GM12878 (cell line): ENCODE data around the gene ASIC3. TPM values are rescaled to one million over a fixed set of nuclear protein-coding genes. Genes with fewer than 3 reads are reported as not detected.

Experiments used
- ATAC-seq: fragments of 200-7000 bp; cut with Tn5 transposase; 3 replicates; pipeline ENCODE4 v1.9.1; 2020; ENCODE audit warnings: mild to moderate bottlenecking, moderate library complexity
- BruUV-seq: library from RNA; stranded (reverse); fragments of 400-500 nt; replicated peaks from 2 replicates; lab custom pipeline; 2021; lab: Mats Ljungman, UMichigan
- CTCF ChIA-PET: fragments of 300-600 bp; sonication (Branson Sonifier 250); formaldehyde crosslinking; extraction: SDS; loops from one replicate; lab custom pipeline; 2021; ENCODE audit warnings: inconsistent platforms; lab: Yijun Ruan, JAX
- POLR2A ChIA-PET: fragments of 350-600 bp; formaldehyde crosslinking; extraction: SDS; loops from one replicate; lab custom pipeline; 2021; ENCODE audit warnings: inconsistent platforms; lab: Charles Lee
- RAD21 ChIA-PET: fragments of 300-600 bp; sonication (Branson Sonifier 250); formaldehyde crosslinking; loops from one replicate; lab custom pipeline; 2023; ENCODE audit warnings: antibody characterized with exemption; ENCODE audit not compliant: unreplicated experiment; lab: Charles Lee
- SMC1A ChIA-PET: fragments of 300-600 bp; sonication (Branson Sonifier 250); formaldehyde crosslinking; loops from one replicate; lab custom pipeline; 2023; ENCODE audit not compliant: unreplicated experiment, uncharacterized antibody; lab: Charles Lee
- DNase-seq: peaks from one replicate; pipeline ENCODE4 v3.0.0-alpha.2; 2011; ENCODE audit warnings: low read depth, low spot score
- FAIRE-seq: peaks from 3 replicates; lab custom pipeline; 2011; peaks lifted over from hg19 to GRCh38; lab: Jason Lieb, UNC
- H2AFZ ChIP-seq: 2 replicates; pipeline ENCODE4 v1.6.0; 2011; ENCODE audit warnings: low read depth, low read length, control low read depth; ENCODE audit not compliant: control insufficient read depth
- H3K27ac ChIP-seq: 2 replicates; pipeline ENCODE4 v1.5.1; 2011; ENCODE audit warnings: control low read depth; ENCODE audit not compliant: control insufficient read depth, insufficient read depth
- H3K27me3 ChIP-seq, 2 experiments: replicated peaks in 1 of 2; 2 replicates each; pipeline versions ENCODE4 v1.6.0 to v1.6.1; 2011; ENCODE audit warnings: low read length in 1 of 2; ENCODE audit not compliant: control insufficient read depth in 2 of 2, insufficient read depth in 2 of 2
- H3K36me3 ChIP-seq, 2 experiments: 2 replicates each; pipeline ENCODE4 v1.5.1; 2011; ENCODE audit warnings: low read length in 1 of 2; ENCODE audit not compliant: control insufficient read depth in 2 of 2, insufficient read depth in 2 of 2
- H3K4me1 ChIP-seq: 2 replicates; pipeline ENCODE4 v1.6.1; 2011; ENCODE audit warnings: mild to moderate bottlenecking, low read length, moderate library complexity, mixed read lengths; ENCODE audit not compliant: control insufficient read depth, insufficient read depth
- H3K4me2 ChIP-seq: 2 replicates; pipeline ENCODE4 v1.6.0; 2011; ENCODE audit warnings: control low read depth; ENCODE audit not compliant: control insufficient read depth, insufficient read depth
- H3K4me3 ChIP-seq: fragments of 200-600 bp; sonication (generic); 2 replicates; pipeline ENCODE4 v1.5.1; 2016
- H3K79me2 ChIP-seq: 2 replicates; pipeline ENCODE4 v1.6.0; 2011; ENCODE audit warnings: low read length; ENCODE audit not compliant: control insufficient read depth, insufficient read depth
- H3K9ac ChIP-seq: 2 replicates; pipeline ENCODE4 v1.8.0; 2011; ENCODE audit warnings: low read length, control low read depth, mixed read lengths; ENCODE audit not compliant: control insufficient read depth, insufficient read depth
- H3K9me3 ChIP-seq: replicated peaks from 3 replicates; pipeline ENCODE4 v1.5.1; 2011; ENCODE audit warnings: mild to moderate bottlenecking, low read length; ENCODE audit not compliant: control insufficient read depth, insufficient read depth
- H4K20me1 ChIP-seq: 2 replicates; pipeline ENCODE4 v1.6.0; 2011; ENCODE audit not compliant: control insufficient read depth, insufficient read depth
- E2F8 ChIP-seq: fragments of 450-650 bp; IDR thresholded peaks from 2 replicates; pipeline ENCODE4 v1.6.1; 2018; ENCODE audit warnings: mild to moderate bottlenecking, low read depth, moderate library complexity; ENCODE audit not compliant: partially characterized antibody
- ETV6 ChIP-seq, 2 experiments: fragments of 450-650 bp in 1 of 2; IDR thresholded peaks in 1 of 2; conservative IDR thresholded peaks in 1 of 2; 2 replicates each; pipeline ENCODE4 v1.6.1; 2014; ENCODE audit warnings: antibody characterized with exemption in 1 of 2, borderline replicate concordance in 1 of 2, low read depth in 1 of 2, mild to moderate bottlenecking in 1 of 2, moderate library complexity in 1 of 2
- HDAC6 ChIP-seq: fragments of 200-600 bp; sonication (generic); IDR thresholded peaks from one replicate; pipeline ENCODE4 v1.8.0; 2017; ENCODE audit warnings: antibody characterized with exemption; ENCODE audit not compliant: unreplicated experiment
- MLLT1 ChIP-seq: fragments of 450-650 bp; IDR thresholded peaks from 2 replicates; pipeline ENCODE4 v1.6.1; 2016; ENCODE audit warnings: mild to moderate bottlenecking
- NBN ChIP-seq: fragments of 450-650 bp; IDR thresholded peaks from 2 replicates; pipeline ENCODE4 v1.6.1; 2016
- NFYB ChIP-seq: IDR thresholded peaks from 2 replicates; pipeline ENCODE4 v1.6.1; 2011; ENCODE audit warnings: low read depth, mild to moderate bottlenecking, low read length, improper control_type of control experiment, moderate library complexity; ENCODE audit not compliant: insufficient read depth
- PKNOX1 ChIP-seq: fragments of 450-650 bp; IDR thresholded peaks from 2 replicates; pipeline ENCODE4 v1.6.1; 2016; ENCODE audit warnings: mild to moderate bottlenecking
- RCOR1 ChIP-seq: conservative IDR thresholded peaks from 2 replicates; pipeline ENCODE4 v1.6.1; 2012; ENCODE audit warnings: low read depth, low read length, improper control_type of control experiment
- SUZ12 ChIP-seq: fragments of 200-600 bp; sonication (generic); IDR thresholded peaks from one replicate; pipeline ENCODE4 v1.6.1; 2018; ENCODE audit warnings: antibody characterized with exemption, mild to moderate bottlenecking; ENCODE audit not compliant: unreplicated experiment
- ZNF217 ChIP-seq: fragments of 450-650 bp; IDR thresholded peaks from 2 replicates; pipeline ENCODE4 v1.6.1; 2017; ENCODE audit warnings: antibody characterized with exemption, mild to moderate bottlenecking
- ZNF687 ChIP-seq: fragments of 450-650 bp; IDR thresholded peaks from 2 replicates; pipeline ENCODE4 v1.6.1; 2017; ENCODE audit warnings: mild to moderate bottlenecking, moderate library complexity
- WGBS: methylation state at CpG from one replicate; pipeline ENCODE4 v1.1.6; 2016; ENCODE audit warnings: low lambda C conversion rate; ENCODE audit not compliant: insufficient replicate concordance, insufficient coverage; ENCODE audit errors: missing lambda C conversion rate; 5-methylcytosine and 5-hydroxymethylcytosine counted together
- in situ Hi-C: fragments of 300-500 bp; cut with MboI; formaldehyde crosslinking; loops from 9 replicates; pipeline ENCODE4 v1.14.3; 2018; ENCODE audit warnings: mixed read lengths
- intact Hi-C: fragments of 100-400 bp; cut with micrococcal nuclease; formaldehyde crosslinking; loops from one replicate; pipeline ENCODE4 v1.14.2; 2022; ENCODE audit not compliant: unreplicated experiment
- polyA plus RNA-seq, 11 experiments: library from polyadenylated mRNA; depleted of rRNA in 4 of 11; unstranded in 6 of 11; stranded (reverse) in 5 of 11; fragments of >200 nt; fragmentation: Nextera tagmentation in 4 of 11; fragmentation: Illumina TruSeq in 1 of 11; extraction: Ambion mirVana in 4 of 11; extraction: Trizol in 1 of 11; gene quantifications; 1 replicate in 1 of 11; 2 replicates in 10 of 11; pipeline versions ENCODE4 v1.2.1 to v1.2.3, GENCODE V29; 2011 to 2016; ENCODE audit warnings: inconsistent platforms in 2 of 11, missing spikeins in 2 of 11, low read depth in 1 of 11
- total RNA-seq, 4 experiments: library from RNA; depleted of rRNA in 3 of 4; stranded (reverse); fragments of >200 nt in 3 of 4; fragmentation: Illumina TruSeq in 1 of 4; extraction: Trizol in 1 of 4; gene quantifications; 2 replicates each; pipeline versions ENCODE4 v1.2.1 to v1.2.3, GENCODE V29; 2013 to 2021

The ASIC3 gene
- total and polyA plus RNA-seq, 10 of the 15 experiments (the other 5 are each of a cell fraction or from before 2014, with no cell fraction given) = 0.07 to 1.0 (median 0.44) TPM; not detected in 4

- H3K27me3 ChIP-seq = no peaks in the 10 kb centered on the region; a peak in 1 of 4 replicates
- POLR2A ChIA-PET = no interaction called here
- RAD21 ChIA-PET = interaction anchor here (0.6 to 1.3 kb wide), 2 partner anchors 46 to 76 kb away, joined by 3 to 5 read pairs; no protein-coding TSS in a partner anchor
- H4K20me1 ChIP-seq = no peaks in the 10 kb centered on the region
- H2AFZ ChIP-seq = peak overlapping the region; percentile 67
- peak overlapping the region; percentile 63; the same call in 1 of the 2 replicates for H3K4me2 ChIP-seq
- no peak overlapping the region for H3K4me3 ChIP-seq
- peak; percentile 39 for DNase-seq
- SMC1A ChIA-PET = interaction anchor here (0.7 to 2.2 kb wide), 6 partner anchors 19 to 115 kb away, joined by 3 to 5 read pairs (median 3); partner anchors contain the start of gene ABCB8
- CTCF ChIA-PET = interaction anchor here (0.6 to 4.3 kb wide), 24 partner anchors 10 to 1138 kb away, joined by 3 to 35 read pairs (median 4); partner anchors contain the start of genes ABCB8, ATG9B and NOS3
- H3K79me2 ChIP-seq = no peaks in the 10 kb centered on the region
- no peak overlapping the region for H3K27ac ChIP-seq
- intact Hi-C loops = loop anchor here (1.0 kb wide), 1 partner anchor 45 kb away; no protein-coding TSS in a partner anchor
- BruUV-seq = no TSS peak
- peak overlapping the region; percentile 25; the same call in 1 of the 2 replicates for H3K9ac ChIP-seq
- FAIRE-seq = peak; percentile 64
- H3K4me1 ChIP-seq = peaks cover 2% of the 10 kb centered on the region; the same call in 1 of the 2 replicates
- peak; percentile 98 for ATAC-seq
- 51% methylated on average over 39 of the region's 40 CpGs for WGBS
- H3K9me3 ChIP-seq = no peaks in the 10 kb centered on the region
- no peaks in the 10 kb centered on the region for H3K36me3 ChIP-seq
- in situ Hi-C loops = no loop called here
- TF ChIP-seq HDAC6 (no peak), NFYB (peak; percentile 61; the same call in 1 of the 2 replicates), ZNF217 (peak; percentile 69; the same call in 1 of the 2 replicates), MLLT1 (peak; percentile 74; the same call in 1 of the 2 replicates), ETV6 (conservative IDR thresholded peaks at IDR 0.05 in 1 of 2, IDR thresholded peaks at IDR 0.05 in 1 of 2; ENCODE audit: borderline replicate concordance in 1 of 2, low read depth in 1 of 2) (no peak), PKNOX1 (peak; percentile 30; the same call in 1 of the 2 replicates), NBN (peak; percentile 65; the same call in 1 of the 2 replicates), RCOR1 (no peak), SUZ12 (no peak), E2F8 (no peak), ZNF687 (0 out of 2 replicates have a peak, but pooled peaks have one; percentile 58)
These were observed 39.6 kb upstream of the ASIC3 start for GRCh38 chr7:151008511-151009323.
